HEK293 (cell line): Measurements from ENCODE around the gene SETD1A.

Experiments used
- CTCF ChIP-seq: fragments of 450-650 bp; formaldehyde crosslinking; IDR thresholded peaks from 2 replicates; pipeline ENCODE4 v1.5.1; 2016; ENCODE audit warnings: missing biosample characterization, missing genetic modification characterization
- ELK4 ChIP-seq: IDR thresholded peaks from 2 replicates; pipeline ENCODE4 v1.6.1; 2011; ENCODE audit warnings: mild to moderate bottlenecking, low read depth, low read length, borderline replicate concordance
- FEZF1 ChIP-seq: fragments of 450-650 bp; formaldehyde crosslinking; IDR thresholded peaks from 2 replicates; pipeline ENCODE4 v1.5.1; 2016; ENCODE audit warnings: missing biosample characterization, missing genetic modification characterization
- GLI4 ChIP-seq: fragments of 450-650 bp; formaldehyde crosslinking; IDR thresholded peaks from 2 replicates; pipeline ENCODE4 v1.5.1; 2016; ENCODE audit warnings: missing biosample characterization, missing genetic modification characterization
- HOXC10 ChIP-seq: sonication (generic); formaldehyde crosslinking; IDR thresholded peaks from 2 replicates; pipeline ENCODE4 v1.8.1; 2023; ENCODE audit warnings: mild to moderate bottlenecking, missing genetic modification reagents
- KLF16 ChIP-seq: fragments of 450-650 bp; formaldehyde crosslinking; IDR thresholded peaks from 2 replicates; pipeline ENCODE4 v1.5.1; 2017; ENCODE audit warnings: missing biosample characterization, missing genetic modification characterization
- KLF17 ChIP-seq: fragments of 450-650 bp; formaldehyde crosslinking; IDR thresholded peaks from 2 replicates; pipeline ENCODE4 v1.5.1; 2016; ENCODE audit warnings: missing biosample characterization, missing genetic modification characterization
- PRDM2 ChIP-seq: fragments of 450-650 bp; formaldehyde crosslinking; IDR thresholded peaks from 2 replicates; pipeline ENCODE4 v1.5.1; 2016; ENCODE audit warnings: missing biosample characterization, missing genetic modification characterization, borderline replicate concordance
- REST ChIP-seq: fragments of 450-650 bp; formaldehyde crosslinking; IDR thresholded peaks from 2 replicates; pipeline ENCODE4 v1.5.1; 2016; ENCODE audit warnings: missing biosample characterization, missing genetic modification characterization
- SETDB1 ChIP-seq: IDR thresholded peaks from one replicate; pipeline ENCODE4 v1.6.1; 2017; ENCODE audit warnings: mild to moderate bottlenecking, low read length, moderate library complexity, mixed read lengths; ENCODE audit not compliant: insufficient read length
- ZBTB44 ChIP-seq: fragments of 450-650 bp; IDR thresholded peaks from 2 replicates; pipeline ENCODE4 v1.5.1; 2018; ENCODE audit warnings: missing biosample characterization, mild to moderate bottlenecking, missing genetic modification characterization
- ZBTB48 ChIP-seq: fragments of 450-650 bp; formaldehyde crosslinking; IDR thresholded peaks from 2 replicates; pipeline ENCODE4 v1.5.1; 2016; ENCODE audit warnings: missing biosample characterization, missing genetic modification characterization
- ZFP41 ChIP-seq: fragments of 450-650 bp; formaldehyde crosslinking; IDR thresholded peaks from 2 replicates; pipeline ENCODE4 v1.5.1; 2016; ENCODE audit warnings: missing biosample characterization, missing genetic modification characterization, borderline replicate concordance
- ZNF121 ChIP-seq: fragments of 450-650 bp; formaldehyde crosslinking; IDR thresholded peaks from 2 replicates; pipeline ENCODE4 v1.5.1; 2016; ENCODE audit warnings: missing biosample characterization, missing genetic modification characterization
- ZNF132 ChIP-seq: fragments of 450-650 bp; formaldehyde crosslinking; IDR thresholded peaks from 2 replicates; pipeline ENCODE4 v1.5.1; 2017; ENCODE audit warnings: missing biosample characterization, missing genetic modification characterization, borderline replicate concordance
- ZNF140 ChIP-seq: fragments of 450-650 bp; formaldehyde crosslinking; IDR thresholded peaks from 2 replicates; pipeline ENCODE4 v1.5.1; 2016; ENCODE audit warnings: missing biosample characterization, missing genetic modification characterization
- ZNF157 ChIP-seq: fragments of 450-650 bp; formaldehyde crosslinking; IDR thresholded peaks from 2 replicates; pipeline ENCODE4 v1.5.1; 2016; ENCODE audit warnings: missing biosample characterization, missing genetic modification characterization
- ZNF2 ChIP-seq: fragments of 450-650 bp; formaldehyde crosslinking; IDR thresholded peaks from 2 replicates; pipeline ENCODE4 v1.5.1; 2016; ENCODE audit warnings: missing biosample characterization, missing genetic modification characterization
- ZNF214 ChIP-seq: fragments of 450-650 bp; formaldehyde crosslinking; IDR thresholded peaks from 2 replicates; pipeline ENCODE4 v1.5.1; 2017; ENCODE audit warnings: missing biosample characterization, mild to moderate bottlenecking, missing genetic modification characterization, borderline replicate concordance
- ZNF292 ChIP-seq: fragments of 450-650 bp; formaldehyde crosslinking; IDR thresholded peaks from 2 replicates; pipeline ENCODE4 v1.5.1; 2016; ENCODE audit warnings: low read depth, missing biosample characterization, missing genetic modification characterization, borderline replicate concordance
- ZNF549 ChIP-seq: fragments of 450-650 bp; IDR thresholded peaks from 2 replicates; pipeline ENCODE4 v1.5.1; 2018; ENCODE audit warnings: missing biosample characterization, missing genetic modification characterization, mild to moderate bottlenecking, inconsistent platforms, moderate library complexity
- ZNF76 ChIP-seq: fragments of 450-650 bp; formaldehyde crosslinking; IDR thresholded peaks from 2 replicates; pipeline ENCODE4; 2016; ENCODE audit warnings: low read depth, missing biosample characterization, missing genetic modification characterization, borderline replicate concordance
- ZNF785 ChIP-seq: fragments of 450-650 bp; formaldehyde crosslinking; IDR thresholded peaks from 2 replicates; pipeline ENCODE4 v1.5.1; 2016; ENCODE audit warnings: missing biosample characterization, missing genetic modification characterization
- ZSCAN30 ChIP-seq: fragments of 450-650 bp; IDR thresholded peaks from 2 replicates; pipeline ENCODE4 v1.5.1; 2018; ENCODE audit warnings: missing biosample characterization, mild to moderate bottlenecking, missing genetic modification characterization, moderate library complexity

SETD1A gene

GRCh38 chr16:30934827-30935557 lies 22.6 kb upstream of the SETD1A start (continued):
- TF ChIP-seq PRDM2 (tag by site-specific recombination) (no peak), CTCF (peak; percentile 82), KLF17 (tag by site-specific recombination) (no peak), FEZF1 (tag by site-specific recombination) (no peak), ZBTB44 (tag by site-specific recombination) (no peak), ZNF214 (no peak), ZSCAN30 (tag by site-specific recombination) (no peak), HOXC10 (CRISPR knock-in tag) (no peak), ZNF157 (tag by site-specific recombination) (no peak), ELK4 (no peak), ZNF785 (tag by site-specific recombination) (no peak), ZNF549 (no peak), ZNF292 (no peak), GLI4 (tag by site-specific recombination) (no peak), KLF16 (tag by site-specific recombination) (no peak), ZNF76 (tag by site-specific recombination) (no peak), REST (tag by site-specific recombination) (no peak), ZNF2 (tag by site-specific recombination) (peak; percentile 31; the same call in 1 of the 2 replicates), ZFP41 (tag by site-specific recombination) (no peak), SETDB1 (no peak), ZNF121 (tag by site-specific recombination) (no peak), ZNF132 (tag by site-specific recombination) (no peak), ZNF140 (tag by site-specific recombination) (no peak), ZBTB48 (peak; percentile 87)
